PFSK-1 (cell line): ENCODE data around the gene ACIN1.

Source experiments
- POLR2AphosphoS5 ChIP-seq: IDR thresholded peaks from 2 replicates; pipeline ENCODE4 v1.6.1; 2012; ENCODE audit warnings: low read depth, mild to moderate bottlenecking, control low read depth, low read length, moderate library complexity
- SIN3A ChIP-seq: IDR thresholded peaks from 2 replicates; pipeline ENCODE4 v1.6.1; 2012; ENCODE audit warnings: mild to moderate bottlenecking, low read length, moderate library complexity, borderline replicate concordance; ENCODE audit not compliant: insufficient read depth
- TAF1 ChIP-seq: IDR thresholded peaks from 2 replicates; pipeline ENCODE4 v1.6.1; 2012; ENCODE audit warnings: low read length, control low read depth, borderline replicate concordance; ENCODE audit not compliant: insufficient read depth

GRCh38 chr14:23125011-23125410 lies 30.1 kb upstream of the ACIN1 start:
- TF ChIP-seq POLR2AphosphoS5 (no peak), SIN3A (no peak), TAF1 (no peak)
